Cardiac fibroblast (primary cell): Measurements from ENCODE around the gene DNAI1.
A peak's percentile ranks its signal among the peaks of the same experiment; 100 is the strongest.

Source experiments
- DNase-seq, 2 donors: peaks; one replicate each; pipeline versions ENCODE4 v3.0.0 to v3.0.0-alpha.2; 2010; ENCODE audit warnings: low read depth in 2 of 2
- H3K4me3 ChIP-seq, 2 donors: replicated peaks in 1 of 2; 1 replicate in 1 of 2; 2 replicates in 1 of 2; pipeline ENCODE4 v1.5.1; 2011; ENCODE audit warnings: low read depth in 2 of 2, low read length in 2 of 2, mild to moderate bottlenecking in 2 of 2, moderate library complexity in 1 of 2
- CTCF ChIP-seq: IDR thresholded peaks from one replicate; pipeline ENCODE4 v1.5.1; 2011; ENCODE audit warnings: low read depth, mild to moderate bottlenecking, low read length, inconsistent platforms

Gene DNAI1

DNA sequence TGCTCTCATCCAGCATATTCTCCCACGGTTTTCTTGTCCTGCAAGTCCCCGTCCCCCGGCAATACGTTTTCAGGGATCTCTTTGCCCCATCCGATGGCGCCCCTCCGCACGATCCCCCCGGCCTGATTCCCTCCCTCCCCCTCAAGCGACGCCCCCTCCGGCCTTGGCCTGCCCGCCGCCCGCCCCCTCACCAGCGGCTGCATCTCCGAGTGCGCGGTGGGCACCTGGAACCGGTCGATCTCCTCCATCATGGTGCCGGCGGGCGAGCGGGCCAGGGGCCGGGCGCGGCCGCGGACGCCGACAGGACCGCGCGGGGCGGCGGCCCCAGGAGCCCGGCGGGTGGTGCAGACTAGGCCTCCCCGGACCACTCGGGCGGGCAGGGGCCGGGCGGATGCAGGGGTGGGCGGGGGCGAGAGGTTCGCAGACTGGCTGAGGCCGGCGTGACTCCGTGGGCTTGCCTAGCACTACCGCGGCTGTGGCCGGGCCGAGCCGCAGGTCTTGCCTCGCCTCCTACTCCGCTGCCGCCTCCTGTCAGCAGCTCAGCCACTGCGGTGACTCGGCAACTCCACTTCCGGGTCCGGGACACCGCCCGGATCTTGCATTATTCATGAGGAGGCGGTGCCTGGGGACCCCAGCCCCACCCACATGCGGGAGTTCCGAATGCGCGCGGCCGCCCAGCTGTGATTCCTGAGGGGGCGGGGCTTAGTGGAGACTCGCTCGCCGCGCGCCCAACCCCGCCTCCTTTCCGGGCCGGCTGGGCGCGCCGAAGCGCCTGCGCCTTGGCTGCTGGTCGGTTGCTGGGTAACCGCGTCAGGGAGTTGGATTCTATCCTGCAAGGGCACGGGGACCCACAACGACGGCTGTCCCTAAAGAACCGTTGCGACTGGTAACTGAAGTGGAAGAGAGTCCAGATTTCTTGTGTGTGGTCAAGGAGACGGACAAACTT is at the start of gene DNAI1, which contains the start of gene FAM219A:
Gene DNAI1, plus strand, starts transcription at position 793 of the 946 bp plus-strand sequence. CDS start 201 bp downstream, outside the sequence.
Gene FAM219A, minus strand, starts transcription at position 558 of the 946 bp plus-strand sequence. Its CDS starts 307 bp downstream, at position 251.
- H3K4me3 ChIP-seq: peak within 1 kb of the TSS; percentile 79 to 94
- DNase-seq: peak; percentile 98 to 99
- no peak for TF ChIP-seq CTCF

DNA sequence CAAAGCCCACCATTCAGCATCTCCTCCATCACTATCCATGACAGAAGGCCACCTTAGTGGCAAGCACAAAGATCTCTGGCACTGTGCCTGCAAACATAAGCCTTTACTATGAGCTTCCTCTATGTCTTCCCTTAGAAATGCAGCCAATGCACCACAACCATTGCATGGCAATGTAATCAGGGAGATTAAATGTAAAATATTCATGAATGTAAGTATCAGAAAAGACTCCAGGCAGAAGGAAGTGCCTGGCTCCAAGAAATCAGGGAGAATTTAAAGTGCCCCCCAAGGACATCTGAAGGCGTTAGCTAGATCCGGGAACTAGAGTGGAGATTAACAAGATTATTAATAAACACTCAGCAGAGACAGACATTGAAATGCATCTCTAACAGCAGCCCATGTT is 49.5 kb upstream of the DNAI1 start:
- DNase-seq: no peak
- no peak for TF ChIP-seq CTCF
- H3K4me3 ChIP-seq: no peak overlapping the region

DNA sequence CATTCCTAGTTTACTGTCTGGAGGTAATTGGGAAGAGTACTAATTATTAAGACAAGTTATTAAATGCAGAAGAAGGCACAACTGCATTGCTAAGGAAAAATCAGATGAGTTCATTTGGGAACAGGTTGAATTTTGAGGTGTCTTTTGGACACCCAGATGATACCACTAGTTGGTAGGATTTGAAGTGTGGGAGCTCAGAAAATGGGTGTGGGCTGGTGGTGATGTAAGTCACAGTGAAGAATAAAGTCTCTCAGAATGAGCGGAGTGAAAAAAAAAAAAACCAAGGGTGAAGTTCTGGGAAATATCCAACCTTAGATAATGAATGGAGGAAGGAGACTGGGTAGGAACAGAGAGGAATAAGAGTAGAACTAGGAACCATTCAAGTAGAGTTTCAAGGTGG is 46.3 kb upstream of the DNAI1 start:
- DNase-seq: no peak
- H3K4me3 ChIP-seq: no peak overlapping the region
- no peak for TF ChIP-seq CTCF

DNA sequence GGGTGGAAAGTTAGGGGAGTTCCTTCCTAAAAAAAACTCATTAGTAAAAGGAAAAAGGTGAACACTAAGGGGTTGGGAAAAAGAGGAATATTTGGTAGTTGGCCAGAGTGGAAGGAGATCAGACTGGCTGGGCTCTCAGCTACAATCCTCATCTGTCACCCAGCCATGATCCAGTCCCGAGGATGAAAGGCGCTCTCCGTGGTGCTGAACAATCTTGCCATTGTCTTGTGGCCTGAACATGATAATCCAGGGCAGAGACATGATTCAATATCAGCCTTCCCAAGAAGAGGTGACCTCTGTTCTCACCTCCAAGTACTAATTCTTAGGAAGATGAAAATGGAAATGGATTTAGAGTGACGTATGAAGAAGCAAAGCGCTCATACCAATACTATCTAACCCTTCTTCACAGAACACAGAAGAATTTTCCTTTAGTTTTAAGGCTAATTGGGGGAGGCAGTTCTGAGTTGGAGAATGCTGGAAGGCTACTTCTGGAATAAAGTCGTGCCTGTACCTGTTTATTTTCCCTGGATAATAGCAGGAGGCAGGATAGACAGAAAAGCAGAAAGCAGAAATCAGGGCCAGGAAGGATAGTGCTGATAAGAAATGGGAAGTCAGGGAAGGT is 45.3 kb upstream of the DNAI1 start:
- H3K4me3 ChIP-seq: no peak overlapping the region
- peak; percentile 57 to 62 for DNase-seq
- TF ChIP-seq CTCF: no peak

DNA sequence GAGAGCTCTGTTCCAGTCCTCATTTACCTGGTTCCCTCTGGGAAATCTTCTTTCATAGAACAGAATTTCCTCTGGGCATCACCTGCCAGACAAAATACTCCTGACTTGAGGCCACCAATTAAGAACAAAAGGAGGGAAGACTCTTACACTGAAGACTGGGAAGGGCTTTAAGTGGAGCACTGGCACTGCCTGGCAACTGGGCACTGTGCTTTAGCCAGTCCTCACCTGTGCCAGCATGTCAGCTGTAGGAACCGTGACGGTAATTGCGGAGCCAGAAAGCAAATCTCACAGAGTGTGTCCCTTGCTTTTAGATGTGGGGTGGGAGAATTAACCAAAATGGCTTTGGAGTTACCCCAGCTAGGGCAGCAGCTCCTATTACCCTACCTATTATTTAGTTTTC is 40.9 kb upstream of the DNAI1 start:
- no peak for TF ChIP-seq CTCF
- DNase-seq: no peak
- no peak overlapping the region for H3K4me3 ChIP-seq

- no peak for TF ChIP-seq CTCF
Observed at GRCh38 chr9:34419716-34420504, 38.7 kb upstream of the DNAI1 start.

More at GRCh38 chr9:34419716-34420504, 38.7 kb upstream of the DNAI1 start:
- H3K4me3 ChIP-seq: no peak overlapping the region
- no peak for DNase-seq
